Germinal center (tissue), 1 donor: ENCODE data around the gene GXYLT1.
"Not testable (repeated sequence)": the region's sequence is repeated elsewhere in the genome, so short reads cannot be mapped to it uniquely, and the experiment has no call there.

Source experiments
- DNase-seq: peaks from one replicate; pipeline ENCODE4 v3.0.0; 2012; ENCODE audit warnings: mixed read lengths, low spot score

GXYLT1 gene

DNA sequence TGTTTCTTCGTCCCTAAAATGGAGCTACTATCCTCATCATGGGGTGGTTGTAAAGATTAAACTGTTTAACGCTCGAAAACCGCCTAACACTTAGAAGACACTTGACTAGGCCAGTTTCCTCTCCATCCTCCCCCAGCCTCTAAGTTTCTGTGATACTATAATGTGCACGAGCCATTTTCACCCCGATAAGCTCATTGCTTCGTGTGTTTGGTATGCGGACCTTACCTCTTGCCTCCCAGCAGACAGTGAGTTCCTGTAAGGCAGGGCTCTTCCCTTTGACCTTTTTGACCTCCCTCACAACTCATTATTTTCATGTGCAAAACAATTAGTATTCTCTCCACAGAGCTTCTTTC is 499 bp upstream of the GXYLT1 start:
- DNase-seq, result no peak

- DNase-seq, result no peak
Observed at GRCh38 chr12:42144158-42144407, 591 bp downstream of the GXYLT1 start.

DNA sequence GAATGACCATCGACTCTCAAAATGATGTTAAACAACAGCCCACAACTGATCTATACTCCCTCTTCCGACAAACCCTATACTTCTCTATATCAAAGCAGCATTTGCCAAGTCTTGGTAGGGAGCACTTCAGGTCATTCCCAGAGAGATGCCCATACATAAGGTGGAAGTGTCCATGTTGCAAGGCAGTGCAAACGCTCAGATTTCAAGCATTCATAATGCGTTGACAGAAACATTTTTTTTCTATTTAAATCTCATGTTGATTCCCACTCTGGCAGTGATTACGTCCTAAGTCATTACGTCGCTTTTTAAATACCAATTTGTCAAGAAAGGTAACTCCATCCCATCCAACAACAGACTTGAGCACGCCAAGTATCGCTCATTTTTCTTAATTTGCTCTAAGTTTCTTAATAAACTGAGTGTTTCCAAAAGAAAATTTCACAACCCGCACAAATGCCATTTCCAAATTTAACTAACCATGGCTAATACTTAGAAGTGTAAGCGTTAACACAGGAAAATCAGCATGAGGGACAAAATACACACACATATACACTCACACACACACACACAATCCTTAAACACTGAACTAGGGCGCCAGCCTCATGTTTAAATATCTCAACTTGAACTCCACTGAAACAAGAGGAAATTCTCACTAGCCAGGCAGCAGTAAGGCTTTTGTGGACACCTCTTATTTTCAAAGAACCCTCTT is 1.1 kb downstream of the GXYLT1 start:
- peak; percentile 18 for DNase-seq

- no peak for DNase-seq
Observed at GRCh38 chr12:42141981-42142606, 2.6 kb downstream of the GXYLT1 start.

DNA sequence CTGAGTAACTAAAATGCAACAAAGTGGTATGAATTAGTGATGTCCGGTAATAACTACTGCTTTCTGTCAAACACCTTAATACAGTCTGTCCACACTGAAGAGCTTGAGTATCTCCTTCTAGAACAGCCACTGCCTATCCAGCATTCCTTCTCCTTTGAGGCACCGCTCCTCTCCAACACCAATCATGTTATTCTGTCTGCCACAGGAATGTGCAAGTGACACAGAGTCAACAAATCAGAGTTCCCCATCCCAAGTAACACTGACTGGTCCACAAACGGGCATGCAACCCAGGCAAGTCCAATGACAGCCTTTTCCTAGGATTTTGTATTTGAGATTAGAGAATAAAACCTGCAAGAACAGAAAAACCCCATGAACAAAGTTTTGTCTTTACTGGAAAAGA is 3.8 kb downstream of the GXYLT1 start:
- no peak for DNase-seq

DNA sequence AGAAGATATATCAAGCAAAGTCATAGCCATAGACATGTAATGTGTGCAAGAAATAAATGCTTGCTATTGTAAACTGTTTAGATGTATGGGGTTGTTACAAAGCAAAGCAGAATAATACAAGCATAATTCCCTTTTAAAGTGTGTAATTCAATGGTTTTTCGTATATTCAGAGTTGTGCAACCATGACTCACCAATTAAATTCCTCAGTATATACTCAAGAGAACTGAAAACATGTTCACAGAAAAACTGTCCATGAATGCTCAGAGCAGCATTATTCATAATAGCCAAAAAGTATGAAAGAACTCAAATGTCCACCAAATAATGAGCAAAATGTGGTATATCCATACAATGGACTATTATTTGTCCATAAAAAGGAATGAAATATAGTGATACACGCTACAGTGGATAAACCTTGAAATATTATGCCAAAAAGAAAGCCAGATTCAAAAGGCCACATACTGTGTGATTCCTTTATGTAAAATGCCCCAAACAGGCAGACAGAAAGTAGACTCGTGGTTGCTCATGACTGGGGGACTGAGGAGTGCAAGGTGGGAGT is 9.3 kb downstream of the GXYLT1 start:
- no peak for DNase-seq

- DNase-seq, result no peak
Observed at GRCh38 chr12:42130672-42131402, 13.8 kb downstream of the GXYLT1 start.

DNA sequence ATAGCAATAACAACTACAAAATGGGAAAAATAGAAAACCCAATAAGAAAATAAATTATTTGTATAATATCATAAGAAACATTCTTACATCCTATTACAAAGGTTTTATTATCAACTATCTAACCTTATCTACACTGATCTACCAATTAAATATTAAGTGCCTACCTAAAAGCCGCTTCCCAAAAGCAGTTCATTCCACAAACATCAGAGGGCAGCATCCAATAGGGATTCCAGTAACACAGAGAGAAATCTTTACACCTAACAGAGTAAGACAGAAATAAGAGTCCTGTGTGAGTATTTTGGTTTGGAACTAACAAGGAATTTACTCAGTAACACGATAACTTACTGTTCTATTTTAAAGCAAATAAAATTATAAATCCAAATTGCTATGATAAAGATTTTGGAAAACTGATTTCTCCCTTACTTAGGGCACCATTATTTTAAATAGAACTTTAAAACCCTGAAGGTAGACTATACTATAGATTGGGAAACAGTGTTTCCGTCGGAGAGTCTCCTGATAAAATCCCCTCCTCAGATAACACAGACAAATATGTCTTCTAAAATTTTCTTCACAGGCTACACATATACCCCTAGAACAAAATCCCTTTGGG is 15.0 kb downstream of the GXYLT1 start:
- DNase-seq, result no peak

DNA sequence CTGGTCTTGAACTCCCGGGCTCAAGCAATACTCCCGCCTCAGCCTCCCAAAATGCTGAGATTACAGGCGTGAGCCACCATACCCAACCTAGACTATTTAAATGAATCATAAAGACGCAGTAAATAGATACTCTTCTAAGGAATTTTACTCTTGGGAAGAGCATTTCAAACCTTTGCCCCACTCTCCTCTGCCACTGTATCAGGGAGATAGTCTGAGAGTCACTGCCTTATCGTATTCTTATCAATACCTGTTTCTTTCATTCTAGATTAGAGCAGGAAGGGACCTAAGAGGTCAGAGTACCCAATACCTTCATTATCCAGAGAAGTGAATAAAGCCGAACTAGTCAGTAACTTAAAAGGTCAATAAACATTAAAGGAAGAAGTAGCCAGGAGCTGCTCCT is 15.8 kb downstream of the GXYLT1 start:
- DNase-seq, result no peak

DNA sequence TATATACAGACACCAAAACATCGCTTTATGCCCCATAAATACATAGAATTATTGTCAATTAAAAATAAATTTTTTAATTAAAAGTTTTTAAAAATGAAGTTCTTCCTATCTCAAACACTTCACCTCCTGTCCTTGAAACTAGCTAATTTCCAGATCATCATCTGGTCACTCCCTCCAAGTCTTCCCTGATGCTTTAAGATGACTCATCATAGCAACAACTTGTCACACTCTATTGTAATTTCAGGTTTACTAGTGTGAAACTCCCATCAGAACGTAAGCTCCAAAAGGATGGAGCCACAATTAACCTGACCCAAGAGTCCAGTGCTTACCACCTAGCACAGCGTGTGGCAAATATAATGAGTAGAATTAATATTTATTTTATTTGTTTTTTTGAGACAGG is 16.3 kb downstream of the GXYLT1 start:
- no peak for DNase-seq

DNA sequence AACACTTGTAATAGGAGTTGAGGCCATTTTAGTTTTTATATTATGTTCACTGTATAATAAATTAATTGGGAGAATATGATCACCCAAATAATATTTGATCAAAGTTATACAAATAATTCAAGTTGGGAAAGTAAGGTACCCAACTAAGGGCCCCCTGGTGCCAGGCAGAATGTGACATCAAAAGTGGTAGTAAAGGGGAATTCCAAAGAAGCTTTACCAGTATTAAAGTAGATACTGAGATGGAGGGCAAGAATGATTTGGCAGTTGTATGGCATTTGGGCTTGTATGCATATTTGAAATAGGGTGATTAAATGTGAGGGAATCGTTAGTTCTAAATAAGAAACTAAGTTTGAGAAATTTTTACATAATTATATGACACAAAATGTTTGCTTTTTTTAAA is 17.7 kb downstream of the GXYLT1 start:
- no peak for DNase-seq

DNA sequence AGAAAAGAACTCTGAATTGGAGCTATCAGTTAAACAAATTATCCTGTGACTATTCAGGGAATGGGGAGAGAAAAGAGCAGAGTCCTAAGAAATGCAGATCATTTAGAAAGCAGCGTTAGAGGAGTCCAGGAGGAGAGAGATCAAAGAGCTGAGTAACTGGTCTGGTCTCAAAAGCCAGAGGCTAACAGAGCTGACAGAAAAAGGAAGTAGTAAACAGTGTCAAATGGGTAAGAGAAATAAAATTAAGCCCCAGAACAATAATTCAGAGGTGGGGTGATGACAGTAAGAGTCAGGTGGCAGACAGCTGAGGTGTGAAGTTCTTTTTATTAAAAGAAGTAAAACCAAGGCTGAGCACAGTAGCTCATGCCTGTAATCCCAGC is 19.3 kb downstream of the GXYLT1 start:
- no peak for DNase-seq

DNA sequence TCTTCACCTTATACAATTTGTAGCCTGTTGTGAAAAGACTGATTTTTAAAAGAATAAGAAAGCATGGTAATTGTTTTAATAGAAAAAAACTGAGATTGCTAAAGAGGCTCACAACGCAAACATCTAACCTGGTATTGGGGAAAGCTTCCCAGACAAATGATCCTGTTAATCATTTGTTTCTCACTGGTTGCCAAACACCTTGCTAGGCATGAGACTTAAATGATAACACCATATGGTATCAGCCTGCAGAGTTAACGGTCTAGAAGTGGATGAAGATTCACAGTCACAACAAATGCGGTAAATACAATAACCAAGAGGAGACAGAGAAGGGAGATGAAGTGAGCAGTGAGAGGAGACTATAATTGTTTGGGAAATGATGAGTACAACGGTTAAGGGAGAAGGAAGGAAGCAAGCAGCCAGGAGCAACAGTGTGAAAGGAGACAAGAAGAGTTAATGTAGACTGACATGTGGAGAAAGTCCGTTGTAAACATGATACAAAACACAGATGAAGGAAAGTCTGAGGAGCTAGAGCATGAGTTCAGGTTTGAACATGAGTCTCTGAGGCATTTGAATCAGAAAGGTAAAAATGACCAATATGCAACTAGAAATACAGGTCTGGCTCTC is 19.8 kb downstream of the GXYLT1 start:
- DNase-seq, result no peak

DNA sequence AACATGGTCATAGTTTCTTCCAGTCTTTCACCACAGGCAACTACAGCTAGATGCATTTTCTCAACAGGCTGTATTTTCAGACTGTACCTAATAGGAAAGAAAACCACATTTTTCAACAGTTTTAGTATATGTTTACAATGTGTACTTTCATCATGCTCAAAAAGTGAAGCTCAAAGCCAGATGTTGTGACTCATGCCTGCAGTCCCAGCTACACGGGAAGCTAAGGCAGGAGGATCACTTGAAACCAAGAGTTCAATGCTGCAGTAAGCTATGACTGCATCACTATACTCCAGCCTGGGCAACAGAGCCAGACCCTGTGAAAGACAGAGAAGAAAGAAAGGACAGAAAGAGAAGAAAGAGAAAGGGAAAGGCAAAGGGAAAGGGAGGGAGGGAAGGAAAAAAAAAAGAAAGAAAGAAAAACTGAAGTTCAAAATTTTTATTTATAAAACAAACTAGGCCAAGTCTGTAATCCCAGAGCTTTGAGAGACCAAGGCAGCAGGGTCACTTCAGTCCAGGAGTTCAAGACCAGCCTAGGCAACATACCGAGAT is 25.5 kb downstream of the GXYLT1 start:
- DNase-seq, result no peak

DNA sequence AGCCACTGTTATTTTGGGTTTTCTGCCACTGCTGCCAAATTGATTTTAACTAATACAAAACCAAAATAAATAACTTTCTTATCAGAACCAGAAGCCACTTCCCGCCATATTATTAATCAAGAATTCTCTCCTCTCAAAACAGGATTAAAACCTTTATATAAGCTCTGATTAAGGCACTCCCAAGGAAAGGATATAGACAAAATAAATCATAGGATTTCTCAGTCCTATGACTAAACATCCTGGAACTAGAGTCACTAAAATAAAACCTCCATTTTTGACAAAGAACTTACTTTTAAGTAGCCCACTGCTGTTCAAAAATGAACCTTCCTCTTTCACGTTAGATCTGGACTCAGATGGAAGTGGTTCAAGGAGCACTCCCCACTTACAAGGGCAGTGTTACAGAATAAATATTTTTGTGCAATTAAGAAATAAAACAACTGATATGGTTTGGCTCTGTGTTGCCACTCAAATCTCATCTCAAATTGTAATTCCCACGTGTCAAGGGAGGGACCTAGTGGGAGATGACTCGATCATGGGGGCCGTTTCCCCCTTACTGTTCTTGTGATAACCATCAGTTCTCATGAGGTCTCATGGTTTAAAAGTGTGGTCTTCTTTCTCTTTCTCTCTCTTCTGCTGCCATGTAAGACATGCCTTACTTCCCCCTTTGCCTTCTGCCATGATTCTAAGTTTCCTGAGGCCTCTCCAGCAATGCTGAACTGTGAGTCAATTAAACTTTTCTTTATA is 26.4 kb downstream of the GXYLT1 start:
- no peak for DNase-seq

- no peak for DNase-seq
Observed at GRCh38 chr12:42109031-42109430, 35.6 kb downstream of the GXYLT1 start.

DNA sequence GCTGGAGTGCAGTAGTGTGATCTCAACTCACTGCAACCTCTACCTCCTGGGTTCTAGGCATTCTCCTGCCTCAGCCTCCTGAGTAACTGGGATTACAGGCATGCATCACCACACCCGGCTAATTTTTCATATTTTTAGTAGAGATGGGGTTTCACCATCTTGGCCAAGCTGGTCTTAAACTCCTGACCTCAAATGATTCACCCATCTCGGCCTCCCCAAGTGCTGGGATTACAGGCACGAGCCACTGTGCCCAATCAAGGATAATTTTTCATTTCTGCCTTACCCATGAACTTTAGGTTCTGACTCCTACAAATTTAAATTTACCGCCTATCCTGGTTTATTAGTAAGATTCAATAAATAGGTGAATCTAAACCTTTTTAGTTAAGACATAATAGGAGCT is 37.9 kb downstream of the GXYLT1 start:
- not testable (repeated sequence) for DNase-seq

- DNase-seq, result no peak
Observed at GRCh38 chr12:42104784-42105183, 39.9 kb downstream of the GXYLT1 start.

DNA sequence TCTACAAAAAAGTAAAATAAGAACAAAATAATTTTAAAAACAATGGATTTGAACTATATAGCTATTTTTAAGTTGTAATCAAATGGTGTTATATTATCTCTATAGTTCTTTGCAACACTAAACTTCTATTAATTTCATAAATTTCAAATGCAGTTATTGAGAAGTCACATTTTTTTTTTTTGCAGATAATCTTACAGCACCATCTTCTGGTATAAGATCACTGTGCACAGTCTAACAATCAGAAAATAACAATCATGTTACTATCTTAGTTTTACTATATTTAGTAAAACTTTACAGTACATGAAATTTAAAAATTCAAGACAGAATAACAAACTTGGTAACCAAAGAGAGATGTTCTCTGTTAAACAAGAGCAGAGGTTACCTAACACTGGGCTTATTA is 40.6 kb downstream of the GXYLT1 start:
- no peak for DNase-seq

DNA sequence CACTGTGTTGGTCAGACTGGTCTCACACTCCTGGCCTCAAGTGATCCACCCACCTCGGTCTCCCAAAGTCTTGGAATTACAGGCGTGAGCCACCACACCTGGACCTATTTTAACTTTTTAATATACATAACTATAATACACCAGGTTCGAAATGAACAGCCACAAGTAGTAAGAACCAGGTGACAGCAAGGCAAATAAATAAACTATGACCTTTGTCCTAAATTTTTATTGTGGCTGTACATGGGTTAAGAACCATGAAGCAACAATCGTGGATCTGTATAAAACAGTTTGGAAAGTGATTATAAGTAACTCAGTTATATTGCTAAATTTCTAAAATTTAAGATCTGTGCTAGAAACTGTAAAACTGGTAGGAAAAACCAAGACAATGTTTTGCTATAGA is 41.5 kb downstream of the GXYLT1 start:
- DNase-seq, result no peak

DNA sequence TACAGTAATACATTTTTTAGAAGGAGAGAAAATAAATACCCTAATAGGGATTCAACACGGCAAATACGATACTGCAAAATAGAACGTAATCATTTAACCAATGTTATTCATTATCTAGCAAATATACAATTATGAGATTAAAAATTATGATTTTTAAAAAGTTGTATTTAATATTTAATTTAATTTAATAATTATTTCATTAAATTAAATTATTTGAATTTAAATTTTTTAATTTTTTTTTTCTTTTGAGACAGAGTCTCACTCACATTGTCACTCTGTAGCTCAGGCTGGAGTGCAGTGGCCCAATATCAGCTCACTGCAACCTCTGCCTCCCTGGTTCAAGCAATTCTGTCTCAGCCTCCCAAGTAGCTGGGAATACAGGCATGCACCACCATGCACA is 42.0 kb downstream of the GXYLT1 start:
- DNase-seq, result no peak

- no peak for DNase-seq
Observed at GRCh38 chr12:42099433-42099832, 45.2 kb downstream of the GXYLT1 start.
